Sigmoid colon (tissue), 7 donors: ENCODE results near the gene UBC. TPM values are rescaled to one million over a fixed set of nuclear protein-coding genes. Genes with fewer than 3 reads are reported as not detected.

Source experiments
- DNase-seq: peaks from one replicate; pipeline ENCODE4 v3.0.0-alpha.2; 2019
- H3K27ac ChIP-seq, 4 donors: fragments of 200-600 bp; sonication (generic); one replicate each; pipeline ENCODE4 v1.5.1; 2016 to 2019; ENCODE audit warnings: mild to moderate bottlenecking in 1 of 4
- H3K27me3 ChIP-seq, 3 donors: fragments of 200-600 bp; sonication (generic); one replicate each; pipeline ENCODE4 v1.5.1; 2019; ENCODE audit warnings: mild to moderate bottlenecking in 1 of 3
- H3K36me3 ChIP-seq, 4 donors: fragments of 200-600 bp; sonication (generic); one replicate each; pipeline ENCODE4 v1.5.1; 2016 to 2019
- H3K4me1 ChIP-seq, 4 donors: fragments of 200-600 bp; sonication (generic); one replicate each; pipeline ENCODE4 v1.5.1; 2017 to 2019
- H3K4me3 ChIP-seq, 4 donors: fragments of 200-600 bp; sonication (generic); one replicate each; pipeline ENCODE4 v1.5.1; 2017 to 2019; ENCODE audit warnings: mild to moderate bottlenecking in 2 of 4, moderate library complexity in 1 of 4
- H3K9me3 ChIP-seq, 4 donors: fragments of 200-600 bp in 3 of 4; sonication (generic) in 3 of 4; one replicate each; pipeline versions ENCODE4 v1.5.1 to v1.6.1; 2013 to 2019
- EP300 ChIP-seq, 4 donors: sonication (generic); formaldehyde crosslinking; IDR thresholded peaks; one replicate each; pipeline ENCODE4 v1.6.1; 2017; ENCODE audit warnings: antibody characterized with exemption in 4 of 4
- POLR2A ChIP-seq, 2 donors: fragments of 450-650 bp; IDR thresholded peaks; one replicate each; pipeline ENCODE4 v1.6.1; 2016; ENCODE audit warnings: antibody characterized with exemption in 2 of 2, mild to moderate bottlenecking in 2 of 2, moderate library complexity in 2 of 2
- POLR2AphosphoS5 ChIP-seq, 4 donors: sonication (generic); formaldehyde crosslinking; IDR thresholded peaks; one replicate each; pipeline ENCODE4 v1.6.1; 2017; ENCODE audit warnings: antibody characterized with exemption in 4 of 4
- WGBS, 2 donors: extraction: QIAGEN DNeasy Blood & Tissue Kit; methylation state at CpG; one replicate each; pipeline ENCODE4 v1.1.7; 2013; 5-methylcytosine and 5-hydroxymethylcytosine counted together
- intact Hi-C: fragments of 100-400 bp; cut with DNase I; formaldehyde crosslinking; loops from one replicate; pipeline ENCODE4 v1.15.1; 2023
- polyA plus RNA-seq, 3 donors: library from polyadenylated mRNA; stranded (reverse); fragments of 200-250 nt; gene quantifications; one replicate each; pipeline ENCODE4 v1.2.3, GENCODE V29; 2013
- total RNA-seq, 4 donors: library from RNA; depleted of rRNA; stranded (reverse); fragments of >200 nt; gene quantifications; one replicate each; pipeline ENCODE4 v1.1.0, GENCODE V29; 2016
- TF ChIP-seq, protein P1 (sequence below), 4 experiments: fragments of 450-650 bp in 3 of 4; fragments of 200-600 bp in 1 of 4; IDR thresholded peaks; one replicate each; pipeline ENCODE4 v1.5.1; 2016 to 2019; ENCODE audit warnings: antibody characterized with exemption in 4 of 4, mild to moderate bottlenecking in 3 of 4, moderate library complexity in 2 of 4
- donor health status: healthy with polysubstance abuse.
- donor health status: Bipolar disorder and iron deficiency.
- donor health status: healthy.

The UBC gene
- total and polyA plus RNA-seq, 7 donors: 1,056 to 1,785 (median 1,251) TPM

GRCh38 chr12:124872068-124872719 lies 42.3 kb downstream of the UBC start:
- Histone ChIP-seq H3K9me3 (no peaks in the 10 kb centered on the region), H3K4me3 (no peak overlapping the region), H3K4me1 (no peaks in the 10 kb centered on the region), H3K27ac (no peak overlapping the region), H3K36me3 (no peaks in the 10 kb centered on the region), H3K27me3 (no peaks in the 10 kb centered on the region)
- no peak for DNase-seq
- intact Hi-C loops: no loop called here
- 72 to 87% methylated on average over 11 of the region's 11 CpGs for WGBS, 2 donors
- TF ChIP-seq POLR2A (IDR thresholded peaks at IDR 0.05) (no peak), POLR2AphosphoS5 (IDR thresholded peaks at IDR 0.05) (no peak), EP300 (IDR thresholded peaks at IDR 0.05) (no peak)
- TF ChIP-seq, protein P1, sequence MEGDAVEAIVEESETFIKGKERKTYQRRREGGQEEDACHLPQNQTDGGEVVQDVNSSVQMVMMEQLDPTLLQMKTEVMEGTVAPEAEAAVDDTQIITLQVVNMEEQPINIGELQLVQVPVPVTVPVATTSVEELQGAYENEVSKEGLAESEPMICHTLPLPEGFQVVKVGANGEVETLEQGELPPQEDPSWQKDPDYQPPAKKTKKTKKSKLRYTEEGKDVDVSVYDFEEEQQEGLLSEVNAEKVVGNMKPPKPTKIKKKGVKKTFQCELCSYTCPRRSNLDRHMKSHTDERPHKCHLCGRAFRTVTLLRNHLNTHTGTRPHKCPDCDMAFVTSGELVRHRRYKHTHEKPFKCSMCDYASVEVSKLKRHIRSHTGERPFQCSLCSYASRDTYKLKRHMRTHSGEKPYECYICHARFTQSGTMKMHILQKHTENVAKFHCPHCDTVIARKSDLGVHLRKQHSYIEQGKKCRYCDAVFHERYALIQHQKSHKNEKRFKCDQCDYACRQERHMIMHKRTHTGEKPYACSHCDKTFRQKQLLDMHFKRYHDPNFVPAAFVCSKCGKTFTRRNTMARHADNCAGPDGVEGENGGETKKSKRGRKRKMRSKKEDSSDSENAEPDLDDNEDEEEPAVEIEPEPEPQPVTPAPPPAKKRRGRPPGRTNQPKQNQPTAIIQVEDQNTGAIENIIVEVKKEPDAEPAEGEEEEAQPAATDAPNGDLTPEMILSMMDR (IDR thresholded peaks at IDR 0.05): no peak

GRCh38 chr12:124871297-124871696 lies 43.2 kb downstream of the UBC start:
- intact Hi-C loops: no loop called here
- Histone ChIP-seq H3K4me3 (no peak overlapping the region), H3K27me3 (no peaks in the 10 kb centered on the region), H3K27ac (no peak overlapping the region), H3K36me3 (no peaks in the 10 kb centered on the region), H3K4me1 (no peaks in the 10 kb centered on the region), H3K9me3 (no peaks in the 10 kb centered on the region)
- DNase-seq: no peak
- WGBS, 2 donors: 93% methylated on average over 4 of the region's 4 CpGs
- TF ChIP-seq EP300 (IDR thresholded peaks at IDR 0.05) (no peak), POLR2AphosphoS5 (IDR thresholded peaks at IDR 0.05) (no peak), POLR2A (IDR thresholded peaks at IDR 0.05) (no peak)
- TF ChIP-seq, protein P1 (IDR thresholded peaks at IDR 0.05): no peak

GRCh38 chr12:124870515-124870914 lies 43.9 kb downstream of the UBC start:
- intact Hi-C loops: no loop called here
- Histone ChIP-seq H3K36me3 (no peaks in the 10 kb centered on the region), H3K9me3 (no peaks in the 10 kb centered on the region), H3K27ac (no peak overlapping the region), H3K4me1 (no peaks in the 10 kb centered on the region), H3K4me3 (no peak overlapping the region), H3K27me3 (no peaks in the 10 kb centered on the region)
- WGBS, 2 donors: 91 to 96% methylated on average over 4 of the region's 4 CpGs
- DNase-seq: no peak
- no peak for TF ChIP-seq POLR2AphosphoS5 (IDR thresholded peaks at IDR 0.05)
- no peak for TF ChIP-seq POLR2A (IDR thresholded peaks at IDR 0.05)
- TF ChIP-seq, protein P1 (IDR thresholded peaks at IDR 0.05): no peak
- TF ChIP-seq EP300 (IDR thresholded peaks at IDR 0.05): no peak

GRCh38 chr12:124869059-124869665 lies 45.3 kb downstream of the UBC start:
- Histone ChIP-seq H3K27ac (peak overlapping the region; percentile 18 to 57 (median 25)), H3K4me3 (no peak overlapping the region)
- 60 to 83% methylated on average over 17 of the region's 17 CpGs for WGBS, 2 donors

More at GRCh38 chr12:124869059-124869665, 45.3 kb downstream of the UBC start:
- Histone ChIP-seq H3K36me3 (no peaks in the 10 kb centered on the region), H3K9me3 (no peaks in the 10 kb centered on the region), H3K4me1 (peaks cover 0 to 3% (median under 1%) of the 10 kb centered on the region in 4 donors), H3K27me3 (no peaks in the 10 kb centered on the region)
- DNase-seq: no peak
- TF ChIP-seq, protein P1 (IDR thresholded peaks at IDR 0.05): no peak
- TF ChIP-seq POLR2AphosphoS5 (IDR thresholded peaks at IDR 0.05) (peak in 3 of 4 donors; percentile 18 to 45 (median 18)), POLR2A (IDR thresholded peaks at IDR 0.05) (no peak)
- intact Hi-C loops: no loop called here
